Central memory CD8-positive, alpha-beta T cell (primary cell): ENCODE data around the gene GDPD4.

ENCODE experiments used
- ATAC-seq: fragments of 150-1000 bp; cut with Tn5 transposase; replicated peaks from 2 replicates; pipeline ENCODE4 v1.10.0; 2022; ENCODE audit warnings: mild to moderate bottlenecking, moderate FRiP score, moderate number of reproducible peaks; ENCODE audit not compliant: poor library complexity, severe bottlenecking; ENCODE audit errors: extremely low read depth
- DNase-seq, 2 donors: peaks; one replicate each; pipeline ENCODE4 v3.0.0; 2021; ENCODE audit warnings: low spot score in 2 of 2
- H3K27ac Mint-ChIP-seq: one replicate; pipeline ENCODE4 v1.8.0; 2022; ENCODE audit warnings: low read depth, mild to moderate bottlenecking, moderate library complexity, mixed read lengths
- H3K27me3 Mint-ChIP-seq: one replicate; pipeline ENCODE4 v1.8.0; 2022; ENCODE audit warnings: mixed read lengths
- H3K36me3 Mint-ChIP-seq: one replicate; pipeline ENCODE4 v1.8.0; 2022; ENCODE audit warnings: mild to moderate bottlenecking, moderate library complexity, mixed read lengths; ENCODE audit not compliant: insufficient read depth
- H3K4me1 Mint-ChIP-seq: one replicate; pipeline ENCODE4 v1.8.0; 2022; ENCODE audit warnings: mixed read lengths
- H3K4me3 Mint-ChIP-seq: one replicate; pipeline ENCODE4 v1.8.0; 2022; ENCODE audit warnings: mild to moderate bottlenecking, moderate library complexity, mixed read lengths
- H3K9me3 Mint-ChIP-seq: one replicate; pipeline ENCODE4 v1.8.0; 2022; ENCODE audit warnings: mixed read lengths

GDPD4 gene

GRCh38 chr11:77252555-77253270 is 48.8 kb downstream of the GDPD4 start:
- Mint-ChIP-seq H3K27ac (no peak overlapping the region), H3K27me3 (peaks cover 26% of the 10 kb centered on the region), H3K4me3 (no peak overlapping the region), H3K4me1 (no peaks in the 10 kb centered on the region), H3K36me3 (no peaks in the 10 kb centered on the region), H3K9me3 (peaks cover 9% of the 10 kb centered on the region)
- no peak for DNase-seq
- ATAC-seq = no peak

GRCh38 chr11:77250881-77251640 is 50.4 kb downstream of the GDPD4 start:
- H3K4me1 Mint-ChIP-seq = no peaks in the 10 kb centered on the region
- peaks cover 9% of the 10 kb centered on the region for H3K9me3 Mint-ChIP-seq
- no peaks in the 10 kb centered on the region for H3K36me3 Mint-ChIP-seq
- DNase-seq = no peak
- no peak overlapping the region for H3K27ac Mint-ChIP-seq
- H3K27me3 Mint-ChIP-seq = peaks cover 12% of the 10 kb centered on the region
- ATAC-seq = no peak
- H3K4me3 Mint-ChIP-seq = no peak overlapping the region

- Mint-ChIP-seq H3K36me3 (no peaks in the 10 kb centered on the region), H3K4me1 (no peaks in the 10 kb centered on the region), H3K9me3 (peaks cover 9% of the 10 kb centered on the region), H3K27ac (no peak overlapping the region), H3K4me3 (no peak overlapping the region), H3K27me3 (peaks cover 12% of the 10 kb centered on the region)
- DNase-seq (no peak), ATAC-seq (no peak)
These were observed 52.1 kb downstream of the GDPD4 start for GRCh38 chr11:77249427-77249826.

- H3K36me3 Mint-ChIP-seq = no peaks in the 10 kb centered on the region
- DNase-seq = no peak
- H3K4me1 Mint-ChIP-seq = no peaks in the 10 kb centered on the region
- no peak for ATAC-seq
- no peak overlapping the region for H3K4me3 Mint-ChIP-seq
- H3K27me3 Mint-ChIP-seq = no peaks in the 10 kb centered on the region
- H3K27ac Mint-ChIP-seq = no peak overlapping the region
- H3K9me3 Mint-ChIP-seq = no peaks in the 10 kb centered on the region
These were observed 57.0 kb downstream of the GDPD4 start for GRCh38 chr11:77244277-77245027.

- no peak overlapping the region for H3K27ac Mint-ChIP-seq
- ATAC-seq (no peak), DNase-seq (no peak)
- no peaks in the 10 kb centered on the region for H3K9me3 Mint-ChIP-seq
- peaks cover 19% of the 10 kb centered on the region for H3K27me3 Mint-ChIP-seq
- no peaks in the 10 kb centered on the region for H3K36me3 Mint-ChIP-seq
- H3K4me1 Mint-ChIP-seq = no peaks in the 10 kb centered on the region
- no peak overlapping the region for H3K4me3 Mint-ChIP-seq
These were observed 64.6 kb downstream of the GDPD4 start for GRCh38 chr11:77236901-77237300.

GRCh38 chr11:77233011-77233410 is 68.5 kb downstream of the GDPD4 start:
- Mint-ChIP-seq H3K27ac (no peak overlapping the region), H3K27me3 (peaks cover 19% of the 10 kb centered on the region), H3K36me3 (no peaks in the 10 kb centered on the region), H3K9me3 (no peaks in the 10 kb centered on the region), H3K4me3 (no peak overlapping the region), H3K4me1 (no peaks in the 10 kb centered on the region)
- ATAC-seq = no peak
- no peak for DNase-seq

- H3K4me1 Mint-ChIP-seq = no peaks in the 10 kb centered on the region
- H3K27ac Mint-ChIP-seq = no peak overlapping the region
- ATAC-seq (no peak), DNase-seq (no peak)
- H3K36me3 Mint-ChIP-seq = no peaks in the 10 kb centered on the region
- H3K9me3 Mint-ChIP-seq = no peaks in the 10 kb centered on the region
- H3K4me3 Mint-ChIP-seq = no peak overlapping the region
- peaks cover 26% of the 10 kb centered on the region for H3K27me3 Mint-ChIP-seq
These were observed 69.2 kb downstream of the GDPD4 start for GRCh38 chr11:77232242-77232641.

GRCh38 chr11:77231800-77232199 is 69.7 kb downstream of the GDPD4 start:
- H3K36me3 Mint-ChIP-seq = no peaks in the 10 kb centered on the region
- ATAC-seq = no peak
- DNase-seq = no peak
- H3K9me3 Mint-ChIP-seq = no peaks in the 10 kb centered on the region
- peaks cover 31% of the 10 kb centered on the region for H3K27me3 Mint-ChIP-seq
- H3K27ac Mint-ChIP-seq = no peak overlapping the region
- no peaks in the 10 kb centered on the region for H3K4me1 Mint-ChIP-seq
- H3K4me3 Mint-ChIP-seq = no peak overlapping the region

- Mint-ChIP-seq H3K36me3 (no peaks in the 10 kb centered on the region), H3K4me1 (no peaks in the 10 kb centered on the region), H3K4me3 (no peak overlapping the region), H3K27ac (no peak overlapping the region), H3K9me3 (no peaks in the 10 kb centered on the region), H3K27me3 (peaks cover 37% of the 10 kb centered on the region)
- DNase-seq (no peak), ATAC-seq (no peak)
These were observed 70.4 kb downstream of the GDPD4 start for GRCh38 chr11:77230878-77231605.

- ATAC-seq = no peak
- Mint-ChIP-seq H3K4me1 (no peaks in the 10 kb centered on the region), H3K9me3 (no peaks in the 10 kb centered on the region), H3K27me3 (peaks cover 79% of the 10 kb centered on the region), H3K4me3 (no peak overlapping the region), H3K27ac (no peak overlapping the region), H3K36me3 (no peaks in the 10 kb centered on the region)
- DNase-seq = no peak
These were observed 77.7 kb downstream of the GDPD4 start for GRCh38 chr11:77223797-77224196.

- DNase-seq = no peak
- peaks cover 33% of the 10 kb centered on the region for H3K27me3 Mint-ChIP-seq
- no peaks in the 10 kb centered on the region for H3K36me3 Mint-ChIP-seq
- H3K4me1 Mint-ChIP-seq = no peaks in the 10 kb centered on the region
- no peak overlapping the region for H3K27ac Mint-ChIP-seq
- ATAC-seq = no peak
- H3K4me3 Mint-ChIP-seq = no peak overlapping the region
- H3K9me3 Mint-ChIP-seq = no peaks in the 10 kb centered on the region
These were observed 84.3 kb downstream of the GDPD4 start for GRCh38 chr11:77217156-77217555.

- Mint-ChIP-seq H3K4me1 (no peaks in the 10 kb centered on the region), H3K27ac (no peak overlapping the region), H3K4me3 (no peak overlapping the region), H3K36me3 (no peaks in the 10 kb centered on the region), H3K9me3 (no peaks in the 10 kb centered on the region), H3K27me3 (peaks cover 13% of the 10 kb centered on the region)
- DNase-seq (no peak), ATAC-seq (no peak)
These were observed 86.4 kb downstream of the GDPD4 start for GRCh38 chr11:77215106-77215505.
